ENCODE data around the gene TMOD2.

- TF ChIP-seq, protein P1, sequence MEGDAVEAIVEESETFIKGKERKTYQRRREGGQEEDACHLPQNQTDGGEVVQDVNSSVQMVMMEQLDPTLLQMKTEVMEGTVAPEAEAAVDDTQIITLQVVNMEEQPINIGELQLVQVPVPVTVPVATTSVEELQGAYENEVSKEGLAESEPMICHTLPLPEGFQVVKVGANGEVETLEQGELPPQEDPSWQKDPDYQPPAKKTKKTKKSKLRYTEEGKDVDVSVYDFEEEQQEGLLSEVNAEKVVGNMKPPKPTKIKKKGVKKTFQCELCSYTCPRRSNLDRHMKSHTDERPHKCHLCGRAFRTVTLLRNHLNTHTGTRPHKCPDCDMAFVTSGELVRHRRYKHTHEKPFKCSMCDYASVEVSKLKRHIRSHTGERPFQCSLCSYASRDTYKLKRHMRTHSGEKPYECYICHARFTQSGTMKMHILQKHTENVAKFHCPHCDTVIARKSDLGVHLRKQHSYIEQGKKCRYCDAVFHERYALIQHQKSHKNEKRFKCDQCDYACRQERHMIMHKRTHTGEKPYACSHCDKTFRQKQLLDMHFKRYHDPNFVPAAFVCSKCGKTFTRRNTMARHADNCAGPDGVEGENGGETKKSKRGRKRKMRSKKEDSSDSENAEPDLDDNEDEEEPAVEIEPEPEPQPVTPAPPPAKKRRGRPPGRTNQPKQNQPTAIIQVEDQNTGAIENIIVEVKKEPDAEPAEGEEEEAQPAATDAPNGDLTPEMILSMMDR (conservative IDR thresholded peaks at IDR 0.05; ENCODE audit: low read length), result no peak
- no peak for TF ChIP-seq EZH2phosphoT487 (IDR thresholded peaks at IDR 0.05; ENCODE audit: borderline replicate concordance)
Observed at GRCh38 chr15:51812598-51812997, 61.2 kb downstream of the TMOD2 start.

Data from Loucy (cell line).